Fibroblast of skin of scalp (primary cell): Measurements from ENCODE around the gene TCF12. TPM values are rescaled to one million over a fixed set of nuclear protein-coding genes. Genes with fewer than 3 reads are reported as not detected.

ENCODE experiments used
- DNase-seq: peaks from one replicate; pipeline ENCODE4 v3.0.0-alpha.2; 2013
- polyA plus RNA-seq, 2 experiments: library from polyadenylated mRNA; unstranded; fragments of 120-200 nt; gene quantifications; one replicate each; pipeline ENCODE4 v1.2.1, GENCODE V29; 2013; ENCODE audit not compliant: insufficient read length in 2 of 2

The TCF12 gene
- polyA plus RNA-seq (2013, experiment 1 of 2; ENCODE audit: insufficient read length), result 56.0 TPM
- polyA plus RNA-seq (2013, experiment 2 of 2; ENCODE audit: insufficient read length), result 65.8 TPM

- DNase-seq, result peak; percentile 99
Measured at GRCh38 chr15:56918046-56918938, at the start of gene TCF12. Gene TCF12, plus strand, starts transcription at chr15:56918644. Its CDS starts 1,270 bp downstream, at chr15:56919914.

- DNase-seq, result peak; percentile 39
Measured at GRCh38 chr15:56869573-56869972, 48.9 kb upstream of the TCF12 start.

GRCh38 chr15:56871185-56871584 lies 47.3 kb upstream of the TCF12 start:
- DNase-seq, result peak; percentile 78

GRCh38 chr15:56871867-56872266 lies 46.6 kb upstream of the TCF12 start:
- no peak for DNase-seq

- DNase-seq, result no peak
Measured at GRCh38 chr15:56877255-56877970, 41.0 kb upstream of the TCF12 start.

- no peak for DNase-seq
Measured at GRCh38 chr15:56879502-56879901, 38.9 kb upstream of the TCF12 start.

- no peak for DNase-seq
Measured at GRCh38 chr15:56883088-56883487, 35.4 kb upstream of the TCF12 start.

GRCh38 chr15:56886363-56886931 lies 32.0 kb upstream of the TCF12 start:
- DNase-seq, result no peak

- DNase-seq, result peak; percentile 97
Measured at GRCh38 chr15:56886932-56887781, 31.3 kb upstream of the TCF12 start.

GRCh38 chr15:56887782-56888438 lies 30.5 kb upstream of the TCF12 start:
- DNase-seq, result no peak

GRCh38 chr15:56890038-56890437 lies 28.4 kb upstream of the TCF12 start:
- DNase-seq, result no peak

- no peak for DNase-seq
Measured at GRCh38 chr15:56891852-56892440, 26.5 kb upstream of the TCF12 start.

- DNase-seq, result no peak
Measured at GRCh38 chr15:56892659-56893363, 25.6 kb upstream of the TCF12 start.

GRCh38 chr15:56893364-56893678 lies 25.1 kb upstream of the TCF12 start:
- DNase-seq, result no peak

- no peak for DNase-seq
Measured at GRCh38 chr15:56894601-56895000, 23.8 kb upstream of the TCF12 start.

- no peak for DNase-seq
Measured at GRCh38 chr15:56901931-56902330, 16.5 kb upstream of the TCF12 start.

GRCh38 chr15:56906766-56907165 lies 11.7 kb upstream of the TCF12 start:
- no peak for DNase-seq

GRCh38 chr15:56910801-56911200 lies 7.6 kb upstream of the TCF12 start:
- no peak for DNase-seq

GRCh38 chr15:56913241-56913640 lies 5.2 kb upstream of the TCF12 start:
- peak; percentile 17 for DNase-seq

- DNase-seq, result peak; percentile 72
Measured at GRCh38 chr15:56913670-56914069, 4.8 kb upstream of the TCF12 start.

- no peak for DNase-seq
Measured at GRCh38 chr15:56915888-56916287, 2.6 kb upstream of the TCF12 start.
